ENCODE data around the gene HS2ST1.

The HS2ST1 gene

DNA sequence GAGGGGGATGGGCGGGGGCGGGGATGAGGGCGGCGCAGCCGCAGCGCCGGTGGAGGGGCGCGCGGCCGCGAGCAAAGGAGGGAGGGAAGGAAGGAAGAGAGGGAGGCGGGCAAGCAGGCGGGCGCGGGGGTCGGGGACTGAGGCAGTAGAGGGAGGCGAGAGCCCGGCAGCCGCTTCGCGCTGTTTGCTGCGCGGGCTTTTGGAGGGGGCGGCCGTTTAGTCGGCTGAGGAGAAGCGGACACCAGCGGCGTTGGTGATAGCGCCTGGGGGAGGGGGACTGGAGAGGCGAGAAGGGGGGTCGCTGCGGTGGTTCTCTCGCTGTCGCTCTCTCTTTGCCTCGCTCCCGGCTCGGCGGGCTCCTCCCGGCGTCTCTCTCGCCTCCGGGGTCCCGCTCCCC is at the start of gene HS2ST1 (continued):
- TF ChIP-seq, protein P1, sequence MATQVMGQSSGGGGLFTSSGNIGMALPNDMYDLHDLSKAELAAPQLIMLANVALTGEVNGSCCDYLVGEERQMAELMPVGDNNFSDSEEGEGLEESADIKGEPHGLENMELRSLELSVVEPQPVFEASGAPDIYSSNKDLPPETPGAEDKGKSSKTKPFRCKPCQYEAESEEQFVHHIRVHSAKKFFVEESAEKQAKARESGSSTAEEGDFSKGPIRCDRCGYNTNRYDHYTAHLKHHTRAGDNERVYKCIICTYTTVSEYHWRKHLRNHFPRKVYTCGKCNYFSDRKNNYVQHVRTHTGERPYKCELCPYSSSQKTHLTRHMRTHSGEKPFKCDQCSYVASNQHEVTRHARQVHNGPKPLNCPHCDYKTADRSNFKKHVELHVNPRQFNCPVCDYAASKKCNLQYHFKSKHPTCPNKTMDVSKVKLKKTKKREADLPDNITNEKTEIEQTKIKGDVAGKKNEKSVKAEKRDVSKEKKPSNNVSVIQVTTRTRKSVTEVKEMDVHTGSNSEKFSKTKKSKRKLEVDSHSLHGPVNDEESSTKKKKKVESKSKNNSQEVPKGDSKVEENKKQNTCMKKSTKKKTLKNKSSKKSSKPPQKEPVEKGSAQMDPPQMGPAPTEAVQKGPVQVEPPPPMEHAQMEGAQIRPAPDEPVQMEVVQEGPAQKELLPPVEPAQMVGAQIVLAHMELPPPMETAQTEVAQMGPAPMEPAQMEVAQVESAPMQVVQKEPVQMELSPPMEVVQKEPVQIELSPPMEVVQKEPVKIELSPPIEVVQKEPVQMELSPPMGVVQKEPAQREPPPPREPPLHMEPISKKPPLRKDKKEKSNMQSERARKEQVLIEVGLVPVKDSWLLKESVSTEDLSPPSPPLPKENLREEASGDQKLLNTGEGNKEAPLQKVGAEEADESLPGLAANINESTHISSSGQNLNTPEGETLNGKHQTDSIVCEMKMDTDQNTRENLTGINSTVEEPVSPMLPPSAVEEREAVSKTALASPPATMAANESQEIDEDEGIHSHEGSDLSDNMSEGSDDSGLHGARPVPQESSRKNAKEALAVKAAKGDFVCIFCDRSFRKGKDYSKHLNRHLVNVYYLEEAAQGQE (tag by site-specific recombination; IDR thresholded peaks at IDR 0.05), result no peak
- TF ChIP-seq, protein P2, sequence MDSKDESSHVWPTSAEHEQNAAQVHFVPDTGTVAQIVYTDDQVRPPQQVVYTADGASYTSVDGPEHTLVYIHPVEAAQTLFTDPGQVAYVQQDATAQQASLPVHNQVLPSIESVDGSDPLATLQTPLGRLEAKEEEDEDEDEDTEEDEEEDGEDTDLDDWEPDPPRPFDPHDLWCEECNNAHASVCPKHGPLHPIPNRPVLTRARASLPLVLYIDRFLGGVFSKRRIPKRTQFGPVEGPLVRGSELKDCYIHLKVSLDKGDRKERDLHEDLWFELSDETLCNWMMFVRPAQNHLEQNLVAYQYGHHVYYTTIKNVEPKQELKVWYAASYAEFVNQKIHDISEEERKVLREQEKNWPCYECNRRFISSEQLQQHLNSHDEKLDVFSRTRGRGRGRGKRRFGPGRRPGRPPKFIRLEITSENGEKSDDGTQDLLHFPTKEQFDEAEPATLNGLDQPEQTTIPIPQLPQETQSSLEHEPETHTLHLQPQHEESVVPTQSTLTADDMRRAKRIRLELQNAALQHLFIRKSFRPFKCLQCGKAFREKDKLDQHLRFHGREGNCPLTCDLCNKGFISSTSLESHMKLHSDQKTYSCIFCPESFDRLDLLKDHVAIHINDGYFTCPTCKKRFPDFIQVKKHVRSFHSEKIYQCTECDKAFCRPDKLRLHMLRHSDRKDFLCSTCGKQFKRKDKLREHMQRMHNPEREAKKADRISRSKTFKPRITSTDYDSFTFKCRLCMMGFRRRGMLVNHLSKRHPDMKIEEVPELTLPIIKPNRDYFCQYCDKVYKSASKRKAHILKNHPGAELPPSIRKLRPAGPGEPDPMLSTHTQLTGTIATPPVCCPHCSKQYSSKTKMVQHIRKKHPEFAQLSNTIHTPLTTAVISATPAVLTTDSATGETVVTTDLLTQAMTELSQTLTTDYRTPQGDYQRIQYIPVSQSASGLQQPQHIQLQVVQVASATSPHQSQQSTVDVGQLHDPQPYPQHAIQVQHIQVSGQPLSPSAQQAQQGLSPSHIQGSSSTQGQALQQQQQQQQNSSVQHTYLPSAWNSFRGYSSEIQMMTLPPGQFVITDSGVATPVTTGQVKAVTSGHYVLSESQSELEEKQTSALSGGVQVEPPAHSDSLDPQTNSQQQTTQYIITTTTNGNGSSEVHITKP (tag by site-specific recombination; IDR thresholded peaks at IDR 0.05), result peak; percentile 43; the same call in 1 of the 2 replicates
- no peak for TF ChIP-seq KLF7 (tag by site-specific recombination; IDR thresholded peaks at IDR 0.05; ENCODE audit: borderline replicate concordance)
- no peak for TF ChIP-seq ZNF112 (tag by site-specific recombination; IDR thresholded peaks at IDR 0.05)
- TF ChIP-seq HOXC10 (CRISPR knock-in tag; IDR thresholded peaks at IDR 0.05), result no peak
- no peak for TF ChIP-seq ZNF549 (tag by site-specific recombination; IDR thresholded peaks at IDR 0.05)
- peak; percentile 65; the same call in 1 of the 2 replicates for TF ChIP-seq ZNF391 (tag by site-specific recombination; IDR thresholded peaks at IDR 0.05; ENCODE audit: borderline replicate concordance, low read depth)
- no peak for TF ChIP-seq ZNF37A (tag by site-specific recombination; IDR thresholded peaks at IDR 0.05)
- no peak for TF ChIP-seq KLF10 (tag by site-specific recombination; IDR thresholded peaks at IDR 0.05)
- TF ChIP-seq ZNF548 (tag by site-specific recombination; IDR thresholded peaks at IDR 0.05), result no peak
- TF ChIP-seq HIC1 (tag by site-specific recombination; IDR thresholded peaks at IDR 0.05), result peak; percentile 54
- no peak for TF ChIP-seq OSR2 (tag by site-specific recombination; IDR thresholded peaks at IDR 0.05)
- no peak for TF ChIP-seq ZNF274 (IDR thresholded peaks at IDR 0.05; ENCODE audit: low read length)
- no peak for TF ChIP-seq ZNF274 (tag by site-specific recombination; IDR thresholded peaks at IDR 0.05; ENCODE audit: borderline replicate concordance)
- TF ChIP-seq ZNF792 (tag by site-specific recombination; IDR thresholded peaks at IDR 0.05), result no peak
- no peak for TF ChIP-seq ZNF350 (tag by site-specific recombination; IDR thresholded peaks at IDR 0.05)
- no peak for TF ChIP-seq ZNF280C (tag by site-specific recombination; IDR thresholded peaks at IDR 0.05)
- TF ChIP-seq KLF9 (tag by site-specific recombination; IDR thresholded peaks at IDR 0.05; ENCODE audit: low read depth), result peak; percentile 67
- TF ChIP-seq ZNF175 (tag by site-specific recombination; IDR thresholded peaks at IDR 0.05), result no peak
- TF ChIP-seq, protein P3, sequence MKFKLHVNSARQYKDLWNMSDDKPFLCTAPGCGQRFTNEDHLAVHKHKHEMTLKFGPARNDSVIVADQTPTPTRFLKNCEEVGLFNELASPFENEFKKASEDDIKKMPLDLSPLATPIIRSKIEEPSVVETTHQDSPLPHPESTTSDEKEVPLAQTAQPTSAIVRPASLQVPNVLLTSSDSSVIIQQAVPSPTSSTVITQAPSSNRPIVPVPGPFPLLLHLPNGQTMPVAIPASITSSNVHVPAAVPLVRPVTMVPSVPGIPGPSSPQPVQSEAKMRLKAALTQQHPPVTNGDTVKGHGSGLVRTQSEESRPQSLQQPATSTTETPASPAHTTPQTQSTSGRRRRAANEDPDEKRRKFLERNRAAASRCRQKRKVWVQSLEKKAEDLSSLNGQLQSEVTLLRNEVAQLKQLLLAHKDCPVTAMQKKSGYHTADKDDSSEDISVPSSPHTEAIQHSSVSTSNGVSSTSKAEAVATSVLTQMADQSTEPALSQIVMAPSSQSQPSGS (tag by site-specific recombination; IDR thresholded peaks at IDR 0.05; ENCODE audit: low read depth), result no peak
- TF ChIP-seq HOXD13 (CRISPR knock-in tag; IDR thresholded peaks at IDR 0.05; ENCODE audit: borderline replicate concordance), result no peak
- TF ChIP-seq, protein P4, sequence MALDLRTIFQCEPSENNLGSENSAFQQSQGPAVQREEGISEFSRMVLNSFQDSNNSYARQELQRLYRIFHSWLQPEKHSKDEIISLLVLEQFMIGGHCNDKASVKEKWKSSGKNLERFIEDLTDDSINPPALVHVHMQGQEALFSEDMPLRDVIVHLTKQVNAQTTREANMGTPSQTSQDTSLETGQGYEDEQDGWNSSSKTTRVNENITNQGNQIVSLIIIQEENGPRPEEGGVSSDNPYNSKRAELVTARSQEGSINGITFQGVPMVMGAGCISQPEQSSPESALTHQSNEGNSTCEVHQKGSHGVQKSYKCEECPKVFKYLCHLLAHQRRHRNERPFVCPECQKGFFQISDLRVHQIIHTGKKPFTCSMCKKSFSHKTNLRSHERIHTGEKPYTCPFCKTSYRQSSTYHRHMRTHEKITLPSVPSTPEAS (tag by site-specific recombination; IDR thresholded peaks at IDR 0.05), result no peak
- no peak for TF ChIP-seq ZNF658 (tag by site-specific recombination; IDR thresholded peaks at IDR 0.05)
- peak; percentile 66 for TF ChIP-seq SP2 (tag by site-specific recombination; IDR thresholded peaks at IDR 0.05)
- TF ChIP-seq ZNF324 (tag by site-specific recombination; IDR thresholded peaks at IDR 0.05), result 0 out of 2 replicates have a peak, but pooled peaks have one; percentile 73
- no peak for TF ChIP-seq ZNF157 (tag by site-specific recombination; IDR thresholded peaks at IDR 0.05)
- no peak for TF ChIP-seq ZNF16 (tag by site-specific recombination; IDR thresholded peaks at IDR 0.05; ENCODE audit: low read depth)
